ENCODE data around the gene SH3BP1. TPM values are rescaled to one million over a fixed set of nuclear protein-coding genes. Genes with fewer than 3 reads are reported as not detected.
"Not testable (repeated sequence)": the region's sequence is repeated elsewhere in the genome, so short reads cannot be mapped to it uniquely, and the experiment has no call there.

SH3BP1 gene
- polyA plus RNA-seq, 1 donor from 2014 or later = 0.63 TPM

GRCh38 chr22:37654563-37655251 lies 15.2 kb downstream of the SH3BP1 start:
- TF ChIP-seq CTCF (IDR thresholded peaks at IDR 0.05; ENCODE audit: poor library complexity, severe bottlenecking) = no peak
- TF ChIP-seq SMC3 (conservative IDR thresholded peaks at IDR 0.05; ENCODE audit: poor library complexity) = no peak
- TF ChIP-seq RAD21 (conservative IDR thresholded peaks at IDR 0.05) = no peak
- TF ChIP-seq TAF1 (IDR thresholded peaks at IDR 0.05; ENCODE audit: low read depth) = no peak
- TF ChIP-seq REST (IDR thresholded peaks at IDR 0.05; ENCODE audit: borderline replicate concordance) = no peak
- no peak for TF ChIP-seq POLR2AphosphoS5 (IDR thresholded peaks at IDR 0.05)
- TF ChIP-seq MXI1 (conservative IDR thresholded peaks at IDR 0.05; ENCODE audit: poor library complexity, severe bottlenecking) = no peak
- no peak for TF ChIP-seq EP300 (conservative IDR thresholded peaks at IDR 0.05; ENCODE audit: poor library complexity, severe bottlenecking)
- TF ChIP-seq EZH2 (IDR thresholded peaks at IDR 0.05; ENCODE audit: borderline replicate concordance, insufficient read depth, low read length, poor library complexity, severe bottlenecking) = no peak
- no peaks in the 10 kb centered on the region for H3K9me2 ChIP-seq (ENCODE audit: insufficient read depth, low read length)
- no peak overlapping the region for H3K4me2 ChIP-seq (ENCODE audit: low read length)
- peaks cover 6% of the 10 kb centered on the region for H3K79me2 ChIP-seq (replicated peaks; ENCODE audit: insufficient read depth, low read length)
- peaks cover 3% of the 10 kb centered on the region for H3F3A ChIP-seq (ENCODE audit: insufficient read depth, low read length, poor library complexity, severe bottlenecking)
- no peaks in the 10 kb centered on the region for H3K27me3 ChIP-seq (ENCODE audit: insufficient read depth, low read depth, low read length)
- no peak overlapping the region for H3K9ac ChIP-seq (ENCODE audit: low read length)
- H4K20me1 ChIP-seq (ENCODE audit: insufficient read depth) = no peaks in the 10 kb centered on the region
- H3K36me3 ChIP-seq (ENCODE audit: insufficient read depth, low read length) = no peaks in the 10 kb centered on the region
- no peak overlapping the region for H3K27ac ChIP-seq (ENCODE audit: low read length)
- H3K4me3 ChIP-seq (ENCODE audit: low read length) = no peak overlapping the region
- no peak overlapping the region for H2AFZ ChIP-seq (ENCODE audit: low read depth, low read length)
- H3K9me3 ChIP-seq (ENCODE audit: low read length) = no peaks in the 10 kb centered on the region

GRCh38 chr22:37655252-37655563 lies 15.7 kb downstream of the SH3BP1 start:
- Histone ChIP-seq H3K4me2 (ENCODE audit: low read length) (no peak overlapping the region), H3K27me3 (ENCODE audit: insufficient read depth, low read depth, low read length) (no peaks in the 10 kb centered on the region), H3K27ac (ENCODE audit: low read length) (no peak overlapping the region), H3K36me3 (ENCODE audit: insufficient read depth, low read length) (no peaks in the 10 kb centered on the region), H3K9me3 (ENCODE audit: low read length) (no peaks in the 10 kb centered on the region), H3K4me3 (ENCODE audit: low read length) (no peak overlapping the region), H3K79me2 (replicated peaks; ENCODE audit: insufficient read depth, low read length) (peaks cover 11% of the 10 kb centered on the region), H3F3A (ENCODE audit: insufficient read depth, low read length, poor library complexity, severe bottlenecking) (peaks cover 3% of the 10 kb centered on the region), H2AFZ (ENCODE audit: low read depth, low read length) (no peak overlapping the region), H4K20me1 (ENCODE audit: insufficient read depth) (no peaks in the 10 kb centered on the region), H3K9ac (ENCODE audit: low read length) (no peak overlapping the region), H3K9me2 (ENCODE audit: insufficient read depth, low read length) (no peaks in the 10 kb centered on the region)
- no peak for TF ChIP-seq TAF1 (IDR thresholded peaks at IDR 0.05; ENCODE audit: low read depth)
- no peak for TF ChIP-seq EZH2 (IDR thresholded peaks at IDR 0.05; ENCODE audit: borderline replicate concordance, insufficient read depth, low read length, poor library complexity, severe bottlenecking)
- no peak for TF ChIP-seq RAD21 (conservative IDR thresholded peaks at IDR 0.05)
- no peak for TF ChIP-seq REST (IDR thresholded peaks at IDR 0.05; ENCODE audit: borderline replicate concordance)
- no peak for TF ChIP-seq CTCF (IDR thresholded peaks at IDR 0.05; ENCODE audit: poor library complexity, severe bottlenecking)
- no peak for TF ChIP-seq SMC3 (conservative IDR thresholded peaks at IDR 0.05; ENCODE audit: poor library complexity)
- TF ChIP-seq EP300 (conservative IDR thresholded peaks at IDR 0.05; ENCODE audit: poor library complexity, severe bottlenecking) = no peak
- TF ChIP-seq MXI1 (conservative IDR thresholded peaks at IDR 0.05; ENCODE audit: poor library complexity, severe bottlenecking) = no peak
- no peak for TF ChIP-seq POLR2AphosphoS5 (IDR thresholded peaks at IDR 0.05)

GRCh38 chr22:37656583-37656982 lies 17.1 kb downstream of the SH3BP1 start:
- not testable (repeated sequence) for H3K9me2 ChIP-seq (ENCODE audit: insufficient read depth, low read length); H3K9me3 ChIP-seq (ENCODE audit: low read length); H3F3A ChIP-seq (ENCODE audit: insufficient read depth, low read length, poor library complexity, severe bottlenecking); H3K36me3 ChIP-seq (ENCODE audit: insufficient read depth, low read length); H3K4me2 ChIP-seq (ENCODE audit: low read length); H3K27me3 ChIP-seq (ENCODE audit: insufficient read depth, low read depth, low read length); H3K4me3 ChIP-seq (ENCODE audit: low read length); H3K9ac ChIP-seq (ENCODE audit: low read length); H3K27ac ChIP-seq (ENCODE audit: low read length); H2AFZ ChIP-seq (ENCODE audit: low read depth, low read length); H4K20me1 ChIP-seq (ENCODE audit: insufficient read depth)
- H3K79me2 ChIP-seq (replicated peaks; ENCODE audit: insufficient read depth, low read length) = peaks cover 11% of the 10 kb centered on the region

Measured in neural cell (in vitro differentiated cells).